HG02798 (cell line): Measurements from ENCODE around the gene TGFBR2.

Source experiments
- ATAC-seq: cut with Tn5 transposase; IDR thresholded peaks from one replicate; pipeline ENCODE4 v1.9.1; 2021; ENCODE audit warnings: mild to moderate bottlenecking; ENCODE audit not compliant: unreplicated experiment, poor library complexity

Gene TGFBR2

DNA sequence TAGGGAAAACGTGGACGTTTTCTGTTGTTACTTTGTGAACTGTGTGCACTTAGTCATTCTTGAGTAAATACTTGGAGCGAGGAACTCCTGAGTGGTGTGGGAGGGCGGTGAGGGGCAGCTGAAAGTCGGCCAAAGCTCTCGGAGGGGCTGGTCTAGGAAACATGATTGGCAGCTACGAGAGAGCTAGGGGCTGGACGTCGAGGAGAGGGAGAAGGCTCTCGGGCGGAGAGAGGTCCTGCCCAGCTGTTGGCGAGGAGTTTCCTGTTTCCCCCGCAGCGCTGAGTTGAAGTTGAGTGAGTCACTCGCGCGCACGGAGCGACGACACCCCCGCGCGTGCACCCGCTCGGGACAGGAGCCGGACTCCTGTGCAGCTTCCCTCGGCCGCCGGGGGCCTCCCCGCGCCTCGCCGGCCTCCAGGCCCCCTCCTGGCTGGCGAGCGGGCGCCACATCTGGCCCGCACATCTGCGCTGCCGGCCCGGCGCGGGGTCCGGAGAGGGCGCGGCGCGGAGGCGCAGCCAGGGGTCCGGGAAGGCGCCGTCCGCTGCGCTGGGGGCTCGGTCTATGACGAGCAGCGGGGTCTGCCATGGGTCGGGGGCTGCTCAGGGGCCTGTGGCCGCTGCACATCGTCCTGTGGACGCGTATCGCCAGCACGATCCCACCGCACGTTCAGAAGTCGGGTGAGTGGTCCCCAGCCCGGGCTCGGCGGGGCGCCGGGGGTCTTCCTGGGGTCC is at the start of gene TGFBR2:
TSS of gene TGFBR2 (plus strand) at position 301 of the 731 bp plus-strand sequence. CDS start at position 584, 283 bp downstream.
- peak; percentile 85 for ATAC-seq

DNA sequence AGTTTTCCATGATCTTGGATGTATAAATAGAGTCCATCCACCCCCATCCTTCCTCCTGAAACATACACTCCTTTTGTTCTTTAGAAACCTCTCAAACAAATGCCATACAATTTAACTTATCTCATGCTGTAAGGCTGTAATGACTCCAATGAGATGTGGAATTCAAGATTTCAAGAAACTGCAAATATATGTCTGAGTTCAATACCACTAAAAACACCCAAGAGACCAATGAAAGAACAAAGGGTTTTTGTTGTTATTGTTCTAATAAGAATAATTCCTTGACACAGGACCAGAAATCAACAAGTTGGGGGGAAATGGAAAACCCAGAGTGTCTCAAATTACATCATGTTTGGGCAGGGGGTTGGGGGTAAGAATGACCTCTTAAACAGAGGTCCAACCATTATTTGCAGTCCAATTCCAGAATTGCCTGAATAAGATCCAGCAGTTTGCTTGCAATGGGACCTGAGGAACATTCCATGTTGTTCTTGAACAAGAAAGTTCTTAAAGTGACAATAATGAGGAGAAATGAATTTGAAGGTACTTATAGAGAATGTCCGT is 48.6 kb upstream of the TGFBR2 start:
- no peak for ATAC-seq

- no peak for ATAC-seq
Observed at GRCh38 chr3:30563956-30564355, 42.4 kb upstream of the TGFBR2 start.

GRCh38 chr3:30567139-30567753 is 39.2 kb upstream of the TGFBR2 start:
- ATAC-seq, result no peak

DNA sequence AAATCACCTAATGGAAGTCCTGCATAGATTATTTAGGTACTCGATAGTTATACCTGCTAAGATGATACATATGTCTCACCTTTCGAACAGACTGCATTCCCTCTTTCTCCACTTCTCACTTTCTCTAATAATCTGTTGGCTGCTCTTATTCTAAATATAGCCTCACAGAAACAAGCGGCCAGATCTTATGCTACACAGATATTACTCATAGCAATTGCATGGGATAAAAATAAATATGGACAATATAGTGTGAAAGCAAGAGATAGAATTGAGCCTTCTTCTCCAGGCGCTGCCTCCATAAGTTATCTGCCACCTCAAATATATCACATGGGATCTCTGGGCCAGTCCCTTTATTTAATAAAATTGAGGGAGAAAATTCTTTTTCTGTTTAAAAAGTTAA is 29.5 kb upstream of the TGFBR2 start:
- no peak for ATAC-seq

- ATAC-seq, result peak; percentile 76
Observed at GRCh38 chr3:30577788-30578187, 28.6 kb upstream of the TGFBR2 start.

DNA sequence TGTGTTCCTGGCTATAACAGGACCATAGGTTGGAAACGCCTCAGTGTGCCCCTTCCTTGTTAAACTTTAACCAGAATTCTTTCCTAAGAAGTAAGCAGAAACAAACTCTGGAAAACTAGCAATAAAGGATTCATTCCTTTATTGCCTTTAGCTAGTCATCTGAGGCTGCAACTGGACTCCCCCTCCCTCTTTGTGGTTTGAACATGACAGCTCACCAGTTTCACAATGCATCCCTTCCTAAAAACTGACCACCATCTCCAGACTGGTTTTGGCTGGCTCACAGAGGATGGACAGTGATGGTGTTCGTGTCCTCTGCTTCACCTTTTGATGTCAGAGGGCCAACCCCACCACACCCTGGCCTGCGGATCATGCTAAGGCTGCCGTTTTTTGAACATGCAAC is 27.9 kb upstream of the TGFBR2 start:
- ATAC-seq, result peak; percentile 40

DNA sequence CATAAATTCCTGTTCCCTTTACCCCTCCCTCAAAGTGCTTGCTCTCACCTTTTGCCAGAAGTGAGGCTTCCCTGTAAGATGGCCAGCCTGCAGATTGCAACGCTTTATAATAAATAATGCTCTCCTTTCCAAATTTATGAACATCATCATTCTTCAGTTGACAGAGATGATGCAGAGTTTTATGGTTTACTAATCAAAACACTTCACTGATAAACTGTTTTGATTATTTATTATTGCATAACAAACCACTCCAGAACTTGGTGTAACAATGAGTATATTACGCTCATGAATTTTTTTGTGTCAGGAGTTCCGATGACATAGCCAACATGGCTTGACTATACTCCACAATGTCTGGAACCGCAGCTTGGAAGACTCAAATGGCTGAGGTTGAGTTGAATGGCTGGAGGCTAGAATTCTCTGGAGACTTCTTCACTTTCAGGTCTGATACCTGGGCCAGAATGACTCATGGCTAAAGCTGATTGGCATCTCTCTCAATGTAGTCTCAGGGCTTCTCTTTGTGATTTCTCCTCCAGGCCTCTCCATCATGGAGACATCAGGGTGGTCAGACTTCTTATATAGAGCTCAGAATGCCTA is 27.3 kb upstream of the TGFBR2 start:
- ATAC-seq, result no peak

GRCh38 chr3:30581067-30581585 is 25.3 kb upstream of the TGFBR2 start:
- no peak for ATAC-seq

DNA sequence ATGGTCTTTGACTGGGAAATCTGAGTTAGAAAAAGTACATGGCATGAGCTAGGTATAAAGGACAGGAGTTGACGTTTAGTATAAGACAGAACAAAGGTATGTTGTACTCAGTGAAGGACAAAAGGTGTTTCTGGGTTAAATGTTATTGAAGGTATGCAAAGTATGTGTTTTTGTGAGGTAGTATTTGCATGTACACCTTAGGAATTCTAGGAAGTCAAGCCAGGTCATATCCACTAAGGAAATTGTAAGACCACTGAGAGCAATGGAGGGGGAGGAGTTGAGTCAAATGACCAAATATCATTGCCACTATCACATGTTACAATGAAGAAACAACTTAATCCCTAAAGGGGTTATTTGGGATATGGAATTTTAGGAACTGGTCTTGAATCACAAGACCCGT is 24.4 kb upstream of the TGFBR2 start:
- no peak for ATAC-seq

DNA sequence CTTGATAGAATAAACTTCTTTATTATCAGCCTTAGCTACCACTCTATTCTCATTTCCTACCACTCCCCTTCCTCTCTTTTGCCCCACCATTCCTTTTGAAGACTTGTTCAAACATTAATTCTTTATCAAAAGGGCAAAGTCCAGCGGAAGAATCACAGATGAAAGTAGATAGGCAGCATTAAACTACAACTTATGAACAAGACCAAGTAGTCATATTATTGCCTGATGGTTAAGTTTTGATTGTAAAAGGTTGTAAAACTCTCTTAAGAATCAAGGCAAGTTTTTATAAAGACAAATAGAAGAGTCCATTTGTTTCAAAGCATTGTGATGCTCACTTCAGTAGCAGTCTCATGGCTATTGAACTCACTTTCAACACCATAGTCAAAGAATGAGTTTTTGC is 22.4 kb upstream of the TGFBR2 start:
- no peak for ATAC-seq

DNA sequence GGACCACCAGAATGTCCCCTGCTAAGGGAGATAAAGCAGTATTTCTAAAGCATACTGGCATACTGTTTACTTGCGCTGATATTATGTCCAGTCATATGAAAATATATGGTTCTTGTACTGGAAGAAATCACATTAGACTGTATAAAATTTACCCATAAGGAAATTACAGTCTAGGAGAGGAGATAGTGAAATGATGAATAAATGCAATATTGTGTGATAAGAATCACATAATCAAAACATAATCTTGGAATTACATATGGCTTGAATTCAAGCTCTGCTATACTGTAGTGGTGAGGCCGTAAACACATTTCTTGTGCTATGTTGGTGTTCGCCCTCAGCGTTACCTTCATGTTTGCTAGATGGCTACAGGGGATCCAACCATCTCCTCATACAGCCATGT is 20.7 kb upstream of the TGFBR2 start:
- ATAC-seq, result no peak

GRCh38 chr3:30586096-30586805 is 20.1 kb upstream of the TGFBR2 start:
- ATAC-seq, result no peak

DNA sequence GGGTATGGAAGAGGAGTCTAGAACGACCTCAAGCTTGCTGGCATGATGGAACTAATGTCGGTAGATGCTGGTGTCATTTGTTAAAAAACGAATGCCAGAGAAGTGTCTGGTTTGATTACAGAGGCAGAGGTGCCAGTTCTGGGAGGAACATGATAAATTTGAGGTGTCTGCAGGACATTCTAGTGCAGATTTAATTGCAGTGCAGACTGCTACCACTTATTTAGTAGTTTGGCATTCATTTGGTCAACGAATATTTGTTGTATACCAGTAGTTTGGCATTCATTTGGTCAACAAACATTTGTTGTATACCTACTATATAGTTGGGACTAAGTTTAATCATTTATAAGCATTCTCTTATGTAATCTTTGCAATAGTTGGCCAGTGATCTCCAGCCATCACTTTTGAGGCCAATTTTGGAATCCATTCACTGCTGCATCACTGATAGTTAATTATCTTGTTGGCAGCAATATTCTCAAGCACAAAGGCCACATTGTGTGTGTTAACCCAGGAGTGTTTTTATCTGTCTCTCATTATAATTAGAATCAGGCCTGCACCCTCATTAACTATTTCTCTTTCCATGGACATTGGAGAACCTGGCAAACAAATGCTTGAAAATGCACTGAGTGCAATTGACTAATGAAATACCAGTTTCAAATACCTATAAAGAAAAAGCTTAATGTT is 19.5 kb upstream of the TGFBR2 start:
- ATAC-seq, result no peak

DNA sequence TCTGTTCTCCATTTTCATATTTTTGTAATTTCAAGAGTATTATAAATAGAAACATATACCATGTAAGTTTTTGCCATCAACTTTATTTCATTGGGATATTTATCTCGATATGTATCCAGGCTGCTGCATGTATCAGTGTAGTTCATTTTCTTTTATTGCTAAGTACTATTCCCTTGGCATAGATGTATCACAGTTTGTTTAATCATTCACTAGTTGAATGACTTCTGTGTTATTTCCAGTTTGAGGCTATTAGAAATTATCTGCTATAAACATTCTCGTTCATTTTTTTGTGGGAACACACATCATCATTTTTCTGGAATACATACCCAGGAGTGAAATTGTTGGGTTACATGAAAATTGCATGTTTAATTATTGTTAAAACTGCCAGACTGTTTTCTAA is 18.5 kb upstream of the TGFBR2 start:
- ATAC-seq, result no peak

GRCh38 chr3:30596152-30596551 is 10.2 kb upstream of the TGFBR2 start:
- ATAC-seq, result no peak

- no peak for ATAC-seq
Observed at GRCh38 chr3:30597131-30597768, 9.2 kb upstream of the TGFBR2 start.

DNA sequence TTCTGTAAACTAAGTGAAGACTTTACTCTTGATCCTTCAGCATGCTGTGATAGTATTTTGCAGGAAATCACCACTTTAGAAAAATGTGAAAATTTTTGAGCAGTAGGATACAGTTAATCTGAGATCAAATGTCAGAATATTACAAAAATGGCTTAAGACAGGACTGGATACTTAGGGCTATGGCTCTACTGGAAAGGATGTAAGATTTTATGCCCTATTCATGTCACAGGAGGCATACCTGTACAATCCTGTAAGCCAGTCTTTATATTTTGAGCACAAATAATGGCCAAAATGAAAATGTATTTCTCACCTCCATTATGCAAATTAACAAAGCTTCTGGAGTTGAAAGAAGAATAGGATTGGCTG is 8.6 kb upstream of the TGFBR2 start:
- ATAC-seq, result no peak

GRCh38 chr3:30598668-30599545 is 7.5 kb upstream of the TGFBR2 start:
- no peak for ATAC-seq
